K562 (cell line): ENCODE results near the gene CLEC4C. TPM values are rescaled to one million over a fixed set of nuclear protein-coding genes. Genes with fewer than 3 reads are reported as not detected.

Experiments
- ATAC-seq: fragments of 200-7000 bp; cut with Tn5 transposase; 3 replicates; pipeline ENCODE4 v1.9.1; 2020; ENCODE audit warnings: moderate library complexity
- BruUV-seq: library from RNA; stranded (reverse); fragments of 400-500 nt; replicated peaks from 2 replicates; lab custom pipeline; 2021; lab: Mats Ljungman, UMichigan
- CTCF ChIA-PET: fragments of 300-600 bp; formaldehyde crosslinking; extraction: SDS; loops from one replicate; lab custom pipeline; 2021; ENCODE audit warnings: low intra/inter-chr PET ratio; lab: Yijun Ruan, JAX
- POLR2A ChIA-PET: fragments of 300-600, 350-650 bp; sonication (Branson Sonifier 250); formaldehyde crosslinking; extraction: SDS; loops from one replicate; lab custom pipeline; 2021; ENCODE audit warnings: antibody characterized with exemption, inconsistent platforms; lab: Yijun Ruan, JAX
- DNase-seq, 4 experiments: peaks; one replicate each; pipeline versions ENCODE4 v3.0.0 to v3.0.0-alpha.2; 2011 to 2018; ENCODE audit warnings: low spot score in 3 of 4, mixed read lengths in 3 of 4; ENCODE audit errors: extremely low read depth in 1 of 4
- FAIRE-seq: peaks from 2 replicates; lab custom pipeline; 2011; peaks lifted over from hg19 to GRCh38; lab: Jason Lieb, UNC
- H2AFZ ChIP-seq: 2 replicates; pipeline ENCODE4 v1.6.0; 2011; ENCODE audit warnings: low read depth, low read length, control low read depth, inconsistent platforms
- H3K27ac ChIP-seq: fragments of 200-600 bp; 3 replicates; pipeline ENCODE4 v1.8.0; 2011; ENCODE audit warnings: low read depth, mild to moderate bottlenecking, control low read depth, inconsistent platforms, low read length, moderate library complexity, mixed read lengths; ENCODE audit errors: extremely low read depth
- H3K27me3 ChIP-seq, 2 experiments: fragments of 300-600 bp in 1 of 2; 2 replicates in 1 of 2; 3 replicates in 1 of 2; pipeline versions ENCODE4 v1.6.0 to v1.8.0; 2011; ENCODE audit warnings: inconsistent platforms in 2 of 2, low read length in 2 of 2, mild to moderate bottlenecking in 1 of 2, mixed read lengths in 1 of 2, moderate library complexity in 1 of 2; ENCODE audit not compliant: control insufficient read depth in 2 of 2, insufficient read depth in 2 of 2
- H3K36me3 ChIP-seq: fragments of 300-600 bp; 3 replicates; pipeline ENCODE4 v1.8.0; 2011; ENCODE audit warnings: mild to moderate bottlenecking, low read length, inconsistent platforms; ENCODE audit not compliant: control insufficient read depth, insufficient read depth
- H3K4me1 ChIP-seq, 2 experiments: fragments of 200-600 bp in 1 of 2; replicated peaks in 1 of 2; 2 replicates in 1 of 2; 3 replicates in 1 of 2; pipeline versions ENCODE4 v1.5.1 to v1.8.0; 2011; ENCODE audit warnings: inconsistent platforms in 2 of 2, low read length in 2 of 2, mild to moderate bottlenecking in 1 of 2, mixed read lengths in 1 of 2, moderate library complexity in 1 of 2; ENCODE audit not compliant: control insufficient read depth in 2 of 2, insufficient read depth in 2 of 2
- H3K4me2 ChIP-seq: 2 replicates; pipeline ENCODE4 v1.6.1; 2011; ENCODE audit warnings: low read length, control low read depth, inconsistent platforms, mixed read lengths; ENCODE audit not compliant: insufficient read depth
- H3K4me3 ChIP-seq: fragments of 200-600 bp; sonication (generic), shearing (Covaris generic); 2 replicates; pipeline ENCODE4 v1.5.1; 2016; ENCODE audit warnings: control low read depth, inconsistent platforms
- H3K79me2 ChIP-seq: fragments of 200-600 bp; 3 replicates; pipeline ENCODE4 v1.8.0; 2011; ENCODE audit warnings: low read length, inconsistent platforms; ENCODE audit not compliant: control insufficient read depth, insufficient read depth
- H3K9ac ChIP-seq, 2 experiments: 2 replicates each; pipeline versions ENCODE4 v1.6.0 to v1.6.1; 2011; ENCODE audit warnings: low read depth in 2 of 2, low read length in 2 of 2, control low read depth in 1 of 2, inconsistent platforms in 1 of 2, mild to moderate bottlenecking in 1 of 2, mixed read lengths in 1 of 2; ENCODE audit not compliant: insufficient read depth in 1 of 2
- H3K9me1 ChIP-seq: one replicate; pipeline ENCODE4 v1.6.0; 2011; ENCODE audit warnings: inconsistent platforms, mild to moderate bottlenecking, low read length, moderate library complexity; ENCODE audit not compliant: control insufficient read depth, insufficient read depth
- H3K9me3 ChIP-seq: replicated peaks from 2 replicates; pipeline ENCODE4 v1.5.1; 2011; ENCODE audit warnings: low read depth, low read length, inconsistent platforms; ENCODE audit not compliant: control insufficient read depth, insufficient read depth
- H4K20me1 ChIP-seq: replicated peaks from 2 replicates; pipeline ENCODE4 v1.6.1; 2011; ENCODE audit warnings: low read length, inconsistent platforms, mixed read lengths; ENCODE audit not compliant: control insufficient read depth, insufficient read depth
- MEIS2 ChIP-seq: fragments of 450-650 bp; IDR thresholded peaks from 2 replicates; pipeline ENCODE4 v1.6.1; 2014; ENCODE audit warnings: mild to moderate bottlenecking; ENCODE audit not compliant: partially characterized antibody
- NFIC ChIP-seq: fragments of 450-650 bp; IDR thresholded peaks from 2 replicates; pipeline ENCODE4 v1.6.1; 2017; ENCODE audit warnings: mild to moderate bottlenecking, inconsistent platforms
- THAP7 ChIP-seq: fragments of 250-450 bp; sonication (Bioruptor Pico); IDR thresholded peaks from 2 replicates; pipeline ENCODE4 v1.5.0; 2021
- ZNF197 ChIP-seq: fragments of 200-800 bp; sonication (Bioruptor generic); IDR thresholded peaks from 2 replicates; pipeline ENCODE4 v1.6.1; 2016; ENCODE audit warnings: low read depth, missing genetic modification characterization, missing compliant biosample characterization
- WGBS: fragments of 100-300 bp; shearing (Covaris generic); methylation state at CpG from one replicate; pipeline ENCODE4 v1.1.6; 2016; ENCODE audit warnings: low coverage, mixed read lengths; ENCODE audit not compliant: insufficient coverage; ENCODE audit errors: missing lambda C conversion rate; 5-methylcytosine and 5-hydroxymethylcytosine counted together
- in situ Hi-C: fragments of 300-500 bp; cut with MboI; formaldehyde crosslinking; loops from 4 replicates; pipeline ENCODE4 v1.15.0; 2018; ENCODE audit warnings: inconsistent platforms, mixed read lengths
- intact Hi-C: fragments of 100-400 bp; cut with micrococcal nuclease; formaldehyde crosslinking; loops from 2 replicates; pipeline ENCODE4 v1.14.2; 2022
- polyA plus RNA-seq, 8 experiments: library from polyadenylated mRNA; depleted of rRNA in 4 of 8; stranded (reverse) in 5 of 8; unstranded in 3 of 8; fragments of >200 nt; fragmentation: Nextera tagmentation in 2 of 8; fragmentation: Illumina TruSeq in 1 of 8; extraction: Ambion mirVana in 2 of 8; extraction: Trizol in 1 of 8; gene quantifications; 2 replicates each; pipeline versions ENCODE4 v1.2.1 to v1.2.3, GENCODE V29; 2011 to 2014; ENCODE audit warnings: inconsistent platforms in 1 of 8, missing spikeins in 1 of 8
- total RNA-seq, 7 experiments: library from RNA; depleted of rRNA in 6 of 7; stranded (reverse); fragments of >200 nt in 6 of 7; fragmentation: Illumina TruSeq in 2 of 7; extraction: Trizol in 2 of 7; gene quantifications; 2 replicates each; pipeline versions ENCODE4 v1.2.1 to v1.2.3, GENCODE V29; 2011 to 2021; ENCODE audit warnings: low replicate concordance in 1 of 7
- TF ChIP-seq, protein P1 (sequence below): sonication (generic); formaldehyde crosslinking; IDR thresholded peaks from 2 replicates; pipeline ENCODE4 v1.8.1; 2023; ENCODE audit warnings: missing genetic modification reagents, mild to moderate bottlenecking, borderline replicate concordance

Gene CLEC4C
- total and polyA plus RNA-seq, 9 of the 15 experiments (the other 6 are each of a cell fraction or from before 2014, with no cell fraction given): not detected

GRCh38 chr12:7732993-7733392, 14.2 kb downstream of the CLEC4C start:
- H3K4me1 ChIP-seq: 0 out of 5 replicates have a peak, but pooled peaks cover 0 to 3% of the 10 kb centered on the region in 2 experiments
- in situ Hi-C loops: no loop called here
- no peaks in the 10 kb centered on the region for H3K9me3 ChIP-seq
- no peak for FAIRE-seq
- H3K79me2 ChIP-seq: no peaks in the 10 kb centered on the region
- H3K4me3 ChIP-seq: no peak overlapping the region
- H4K20me1 ChIP-seq: no peaks in the 10 kb centered on the region
- no peak overlapping the region for H2AFZ ChIP-seq
- WGBS: 4% methylated on average over 3 of the region's 3 CpGs
- no peak for DNase-seq
- no TSS peak for BruUV-seq
- no peak overlapping the region for H3K4me2 ChIP-seq
- TF ChIP-seq THAP7: no peak
- TF ChIP-seq NFIC: peak; percentile 56
- TF ChIP-seq, all 486 proteins: peak for 1
- Histone ChIP-seq H3K36me3 (no peaks in the 10 kb centered on the region), H3K9ac (no peak overlapping the region), H3K27me3 (no peaks in the 10 kb centered on the region), H3K27ac (no peak overlapping the region), H3K9me1 (no peaks in the 10 kb centered on the region)
- ChIA-PET CTCF (no interaction called here), POLR2A (no interaction called here)
- no peak for ATAC-seq
- intact Hi-C loops: no loop called here

- Histone ChIP-seq H3K9me3 (no peaks in the 10 kb centered on the region), H3K27me3 (no peaks in the 10 kb centered on the region; a peak in 1 of 5 replicates), H2AFZ (no peak overlapping the region), H4K20me1 (no peaks in the 10 kb centered on the region), H3K27ac (no peak overlapping the region), H3K36me3 (no peaks in the 10 kb centered on the region), H3K9me1 (no peaks in the 10 kb centered on the region), H3K4me2 (peak overlapping the region; percentile 37; the same call in 1 of the 2 replicates), H3K4me3 (no peak overlapping the region), H3K4me1 (0 out of 5 replicates have a peak, but pooled peaks cover 0 to 3% of the 10 kb centered on the region in 2 experiments), H3K79me2 (no peaks in the 10 kb centered on the region), H3K9ac (no peak overlapping the region)
- in situ Hi-C loops: no loop called here
- BruUV-seq: no TSS peak
- WGBS: 0% methylated on average over 4 of the region's 5 CpGs
- POLR2A ChIA-PET: interaction anchor here (1.1 kb wide), 1 partner anchor 14 kb away, joined by 3 read pairs; no protein-coding TSS in a partner anchor
- CTCF ChIA-PET: no interaction called here
- ATAC-seq (no peak), DNase-seq (no peak), FAIRE-seq (no peak)
- TF ChIP-seq MEIS2: peak; percentile 50
- TF ChIP-seq ZNF197: no peak
- TF ChIP-seq, protein P1, sequence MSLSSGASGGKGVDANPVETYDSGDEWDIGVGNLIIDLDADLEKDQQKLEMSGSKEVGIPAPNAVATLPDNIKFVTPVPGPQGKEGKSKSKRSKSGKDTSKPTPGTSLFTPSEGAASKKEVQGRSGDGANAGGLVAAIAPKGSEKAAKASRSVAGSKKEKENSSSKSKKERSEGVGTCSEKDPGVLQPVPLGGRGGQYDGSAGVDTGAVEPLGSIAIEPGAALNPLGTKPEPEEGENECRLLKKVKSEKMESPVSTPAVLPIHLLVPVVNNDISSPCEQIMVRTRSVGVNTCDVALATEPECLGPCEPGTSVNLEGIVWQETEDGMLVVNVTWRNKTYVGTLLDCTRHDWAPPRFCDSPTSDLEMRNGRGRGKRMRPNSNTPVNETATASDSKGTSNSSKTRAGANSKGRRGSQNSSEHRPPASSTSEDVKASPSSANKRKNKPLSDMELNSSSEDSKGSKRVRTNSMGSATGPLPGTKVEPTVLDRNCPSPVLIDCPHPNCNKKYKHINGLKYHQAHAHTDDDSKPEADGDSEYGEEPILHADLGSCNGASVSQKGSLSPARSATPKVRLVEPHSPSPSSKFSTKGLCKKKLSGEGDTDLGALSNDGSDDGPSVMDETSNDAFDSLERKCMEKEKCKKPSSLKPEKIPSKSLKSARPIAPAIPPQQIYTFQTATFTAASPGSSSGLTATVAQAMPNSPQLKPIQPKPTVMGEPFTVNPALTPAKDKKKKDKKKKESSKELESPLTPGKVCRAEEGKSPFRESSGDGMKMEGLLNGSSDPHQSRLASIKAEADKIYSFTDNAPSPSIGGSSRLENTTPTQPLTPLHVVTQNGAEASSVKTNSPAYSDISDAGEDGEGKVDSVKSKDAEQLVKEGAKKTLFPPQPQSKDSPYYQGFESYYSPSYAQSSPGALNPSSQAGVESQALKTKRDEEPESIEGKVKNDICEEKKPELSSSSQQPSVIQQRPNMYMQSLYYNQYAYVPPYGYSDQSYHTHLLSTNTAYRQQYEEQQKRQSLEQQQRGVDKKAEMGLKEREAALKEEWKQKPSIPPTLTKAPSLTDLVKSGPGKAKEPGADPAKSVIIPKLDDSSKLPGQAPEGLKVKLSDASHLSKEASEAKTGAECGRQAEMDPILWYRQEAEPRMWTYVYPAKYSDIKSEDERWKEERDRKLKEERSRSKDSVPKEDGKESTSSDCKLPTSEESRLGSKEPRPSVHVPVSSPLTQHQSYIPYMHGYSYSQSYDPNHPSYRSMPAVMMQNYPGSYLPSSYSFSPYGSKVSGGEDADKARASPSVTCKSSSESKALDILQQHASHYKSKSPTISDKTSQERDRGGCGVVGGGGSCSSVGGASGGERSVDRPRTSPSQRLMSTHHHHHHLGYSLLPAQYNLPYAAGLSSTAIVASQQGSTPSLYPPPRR (CRISPR knock-in tag): no peak
- intact Hi-C loops: no loop called here
Measured at GRCh38 chr12:7731486-7731885, 15.7 kb downstream of the CLEC4C start.
